Measurements from ENCODE around the gene SHH.
A peak's percentile ranks its signal among the peaks of the same experiment; 100 is the strongest.

Gene SHH

GRCh38 chr7:155800741-155801267 is 11.5 kb downstream of the SHH start:
- no peaks in the 10 kb centered on the region for H3K36me3 ChIP-seq (ENCODE audit: control insufficient read depth, insufficient read depth, low read length)

GRCh38 chr7:155800301-155800700 is 12.0 kb downstream of the SHH start:
- no peaks in the 10 kb centered on the region for H3K4me1 ChIP-seq (ENCODE audit: control insufficient read depth, insufficient read depth, low read length)
- H3K27me3 ChIP-seq (ENCODE audit: control insufficient read depth, insufficient read depth, low read length), result peaks cover 74% of the 10 kb centered on the region

More at GRCh38 chr7:155800741-155801267, 11.5 kb downstream of the SHH start:
- no peaks in the 10 kb centered on the region for H3K9me3 ChIP-seq (ENCODE audit: control insufficient read depth, insufficient read depth, low read length)
- H3K4me3 ChIP-seq (ENCODE audit: low read depth, low read length), result no peak overlapping the region
- H3K9ac ChIP-seq (ENCODE audit: low read depth, low read length), result no peak overlapping the region
- H3K4me1 ChIP-seq (ENCODE audit: control insufficient read depth, insufficient read depth, low read length), result no peaks in the 10 kb centered on the region
- H3K27me3 ChIP-seq (ENCODE audit: control insufficient read depth, insufficient read depth, low read length), result peaks cover 79% of the 10 kb centered on the region

GRCh38 chr7:155799514-155799913 is 12.7 kb downstream of the SHH start:
- no peak overlapping the region for H3K4me3 ChIP-seq (ENCODE audit: low read depth, low read length)
- H3K9me3 ChIP-seq (ENCODE audit: control insufficient read depth, insufficient read depth, low read length), result no peaks in the 10 kb centered on the region
- no peaks in the 10 kb centered on the region for H3K4me1 ChIP-seq (ENCODE audit: control insufficient read depth, insufficient read depth, low read length)
- H3K36me3 ChIP-seq (ENCODE audit: control insufficient read depth, insufficient read depth, low read length), result no peaks in the 10 kb centered on the region
- H3K9ac ChIP-seq (ENCODE audit: low read depth, low read length), result no peak overlapping the region
- H3K27me3 ChIP-seq (ENCODE audit: control insufficient read depth, insufficient read depth, low read length), result peaks cover 72% of the 10 kb centered on the region

More at GRCh38 chr7:155800301-155800700, 12.0 kb downstream of the SHH start:
- no peaks in the 10 kb centered on the region for H3K36me3 ChIP-seq (ENCODE audit: control insufficient read depth, insufficient read depth, low read length)
- H3K4me3 ChIP-seq (ENCODE audit: low read depth, low read length), result no peak overlapping the region
- H3K9ac ChIP-seq (ENCODE audit: low read depth, low read length), result no peak overlapping the region
- H3K9me3 ChIP-seq (ENCODE audit: control insufficient read depth, insufficient read depth, low read length), result no peaks in the 10 kb centered on the region

- Histone ChIP-seq H3K27me3 (ENCODE audit: control insufficient read depth, insufficient read depth, low read length) (peaks cover 69% of the 10 kb centered on the region), H3K9me3 (ENCODE audit: control insufficient read depth, insufficient read depth, low read length) (no peaks in the 10 kb centered on the region)
These were observed 13.4 kb downstream of the SHH start for GRCh38 chr7:155798673-155799439.

GRCh38 chr7:155797262-155798250 is 14.7 kb downstream of the SHH start:
- H3K27me3 ChIP-seq (ENCODE audit: control insufficient read depth, insufficient read depth, low read length), result peaks cover 59% of the 10 kb centered on the region
- no peaks in the 10 kb centered on the region for H3K4me1 ChIP-seq (ENCODE audit: control insufficient read depth, insufficient read depth, low read length)
- H3K4me3 ChIP-seq (ENCODE audit: low read depth, low read length), result no peak overlapping the region

More at GRCh38 chr7:155798673-155799439, 13.4 kb downstream of the SHH start:
- Histone ChIP-seq H3K9ac (ENCODE audit: low read depth, low read length) (no peak overlapping the region), H3K36me3 (ENCODE audit: control insufficient read depth, insufficient read depth, low read length) (no peaks in the 10 kb centered on the region), H3K4me1 (ENCODE audit: control insufficient read depth, insufficient read depth, low read length) (no peaks in the 10 kb centered on the region), H3K4me3 (ENCODE audit: low read depth, low read length) (no peak overlapping the region)

GRCh38 chr7:155796381-155797261 is 15.6 kb downstream of the SHH start:
- Histone ChIP-seq H3K9me3 (ENCODE audit: control insufficient read depth, insufficient read depth, low read length) (no peaks in the 10 kb centered on the region), H3K9ac (ENCODE audit: low read depth, low read length) (no peak overlapping the region), H3K27me3 (ENCODE audit: control insufficient read depth, insufficient read depth, low read length) (peaks cover 49% of the 10 kb centered on the region), H3K36me3 (ENCODE audit: control insufficient read depth, insufficient read depth, low read length) (no peaks in the 10 kb centered on the region), H3K4me3 (ENCODE audit: low read depth, low read length) (peak overlapping the region; percentile 18), H3K4me1 (ENCODE audit: control insufficient read depth, insufficient read depth, low read length) (no peaks in the 10 kb centered on the region)

More at GRCh38 chr7:155797262-155798250, 14.7 kb downstream of the SHH start:
- no peak overlapping the region for H3K9ac ChIP-seq (ENCODE audit: low read depth, low read length)
- H3K9me3 ChIP-seq (ENCODE audit: control insufficient read depth, insufficient read depth, low read length), result no peaks in the 10 kb centered on the region
- H3K36me3 ChIP-seq (ENCODE audit: control insufficient read depth, insufficient read depth, low read length), result no peaks in the 10 kb centered on the region

- Histone ChIP-seq H3K4me1 (ENCODE audit: control insufficient read depth, insufficient read depth, low read length) (no peaks in the 10 kb centered on the region), H3K9ac (ENCODE audit: low read depth, low read length) (no peak overlapping the region), H3K4me3 (ENCODE audit: low read depth, low read length) (no peak overlapping the region), H3K27me3 (ENCODE audit: control insufficient read depth, insufficient read depth, low read length) (peaks cover 43% of the 10 kb centered on the region), H3K9me3 (ENCODE audit: control insufficient read depth, insufficient read depth, low read length) (no peaks in the 10 kb centered on the region), H3K36me3 (ENCODE audit: control insufficient read depth, insufficient read depth, low read length) (no peaks in the 10 kb centered on the region)
These were observed 16.3 kb downstream of the SHH start for GRCh38 chr7:155795951-155796350.

- H3K36me3 ChIP-seq (ENCODE audit: control insufficient read depth, insufficient read depth, low read length), result no peaks in the 10 kb centered on the region
- no peak overlapping the region for H3K9ac ChIP-seq (ENCODE audit: low read depth, low read length)
- H3K27me3 ChIP-seq (ENCODE audit: control insufficient read depth, insufficient read depth, low read length), result peaks cover 37% of the 10 kb centered on the region
- H3K9me3 ChIP-seq (ENCODE audit: control insufficient read depth, insufficient read depth, low read length), result no peaks in the 10 kb centered on the region
- no peaks in the 10 kb centered on the region for H3K4me1 ChIP-seq (ENCODE audit: control insufficient read depth, insufficient read depth, low read length)
- no peak overlapping the region for H3K4me3 ChIP-seq (ENCODE audit: low read depth, low read length)
These were observed 16.9 kb downstream of the SHH start for GRCh38 chr7:155795401-155795800.

GRCh38 chr7:155794196-155794595 is 18.1 kb downstream of the SHH start:
- Histone ChIP-seq H3K9me3 (ENCODE audit: control insufficient read depth, insufficient read depth, low read length) (no peaks in the 10 kb centered on the region), H3K9ac (ENCODE audit: low read depth, low read length) (no peak overlapping the region), H3K27me3 (ENCODE audit: control insufficient read depth, insufficient read depth, low read length) (peaks cover 25% of the 10 kb centered on the region), H3K36me3 (ENCODE audit: control insufficient read depth, insufficient read depth, low read length) (no peaks in the 10 kb centered on the region), H3K4me3 (ENCODE audit: low read depth, low read length) (no peak overlapping the region), H3K4me1 (ENCODE audit: control insufficient read depth, insufficient read depth, low read length) (no peaks in the 10 kb centered on the region)

GRCh38 chr7:155793720-155794119 is 18.5 kb downstream of the SHH start:
- Histone ChIP-seq H3K27me3 (ENCODE audit: control insufficient read depth, insufficient read depth, low read length) (peaks cover 20% of the 10 kb centered on the region), H3K36me3 (ENCODE audit: control insufficient read depth, insufficient read depth, low read length) (no peaks in the 10 kb centered on the region), H3K9me3 (ENCODE audit: control insufficient read depth, insufficient read depth, low read length) (no peaks in the 10 kb centered on the region), H3K4me3 (ENCODE audit: low read depth, low read length) (no peak overlapping the region), H3K9ac (ENCODE audit: low read depth, low read length) (no peak overlapping the region), H3K4me1 (ENCODE audit: control insufficient read depth, insufficient read depth, low read length) (no peaks in the 10 kb centered on the region)

All from iPS-15b (cell line).